ENCODE data around the gene SYF2. TPM values are rescaled to one million over a fixed set of nuclear protein-coding genes. Genes with fewer than 3 reads are reported as not detected.
A peak's percentile ranks its signal among the peaks of the same experiment; 100 is the strongest.
"Not testable (repeated sequence)": the region's sequence is repeated elsewhere in the genome, so short reads cannot be mapped to it uniquely, and the experiment has no call there.

SYF2 gene
- total RNA-seq, 6 experiments from 2014 or later = 11.0 to 21.8 (median 16.8) TPM

DNA sequence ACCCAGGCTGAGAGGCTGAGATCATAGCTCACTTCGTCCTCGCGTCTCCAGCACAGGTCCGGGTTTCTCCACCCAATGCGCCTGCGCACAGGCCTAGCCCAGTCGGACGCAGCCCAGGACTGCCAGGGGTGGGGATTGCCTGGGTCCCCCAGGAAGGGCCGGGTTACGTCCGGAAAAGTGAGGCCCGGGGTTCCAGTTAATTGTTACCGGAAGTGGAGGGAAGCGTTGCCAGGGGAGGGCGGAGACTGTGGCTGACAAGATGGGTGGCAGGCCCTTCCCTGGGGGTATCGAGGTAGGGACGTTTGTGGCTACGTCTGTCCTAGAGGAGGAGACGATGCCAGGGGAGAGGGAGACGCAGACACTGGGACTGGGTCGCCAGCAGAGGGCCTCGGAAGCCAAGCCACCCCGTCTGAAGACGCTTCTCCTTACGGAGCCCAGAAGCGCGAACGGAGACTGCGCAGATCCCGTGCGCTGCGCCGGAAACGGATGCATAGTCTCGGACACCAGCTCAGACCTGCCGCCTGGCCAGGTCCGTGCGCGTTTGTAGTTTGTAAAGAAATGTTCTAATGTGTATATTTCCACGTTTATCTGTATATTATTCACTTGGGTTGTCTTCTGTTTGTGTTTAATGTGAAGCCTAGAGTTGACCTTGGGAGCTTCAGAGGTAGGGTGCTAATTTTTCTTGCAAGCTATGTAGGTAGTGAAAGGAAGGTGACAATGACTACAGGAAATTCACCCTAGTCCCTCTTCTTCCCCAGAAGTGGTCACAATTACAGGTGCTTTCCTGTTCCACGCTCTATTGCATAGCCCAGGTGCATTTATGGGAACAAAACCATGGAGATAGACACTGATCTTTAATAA is 7.6 kb upstream of the SYF2 start:
- DNase-seq (peak; percentile 94 to 96 (median 96)), ATAC-seq (peak; percentile 90 to 96 (median 92))
- Histone ChIP-seq H3K27ac (peak overlapping the region; percentile 81 to 86 (median 81)), H3K36me3 (peaks cover 3 to 38% (median 23%) of the 10 kb centered on the region in 4 donors), H3K4me1 (peaks cover 0 to 24% (median 11%) of the 10 kb centered on the region in 4 donors), H3K9me3 (no peaks in the 10 kb centered on the region), H3K4me3 (peak overlapping the region; percentile 52 to 64 (median 64)), H3K27me3 (no peaks in the 10 kb centered on the region)
- intact Hi-C loops (cut with DNase I) = no loop called here
- peak; percentile 64 for TF ChIP-seq POLR2A (IDR thresholded peaks at IDR 0.05)
- TF ChIP-seq, protein P1, sequence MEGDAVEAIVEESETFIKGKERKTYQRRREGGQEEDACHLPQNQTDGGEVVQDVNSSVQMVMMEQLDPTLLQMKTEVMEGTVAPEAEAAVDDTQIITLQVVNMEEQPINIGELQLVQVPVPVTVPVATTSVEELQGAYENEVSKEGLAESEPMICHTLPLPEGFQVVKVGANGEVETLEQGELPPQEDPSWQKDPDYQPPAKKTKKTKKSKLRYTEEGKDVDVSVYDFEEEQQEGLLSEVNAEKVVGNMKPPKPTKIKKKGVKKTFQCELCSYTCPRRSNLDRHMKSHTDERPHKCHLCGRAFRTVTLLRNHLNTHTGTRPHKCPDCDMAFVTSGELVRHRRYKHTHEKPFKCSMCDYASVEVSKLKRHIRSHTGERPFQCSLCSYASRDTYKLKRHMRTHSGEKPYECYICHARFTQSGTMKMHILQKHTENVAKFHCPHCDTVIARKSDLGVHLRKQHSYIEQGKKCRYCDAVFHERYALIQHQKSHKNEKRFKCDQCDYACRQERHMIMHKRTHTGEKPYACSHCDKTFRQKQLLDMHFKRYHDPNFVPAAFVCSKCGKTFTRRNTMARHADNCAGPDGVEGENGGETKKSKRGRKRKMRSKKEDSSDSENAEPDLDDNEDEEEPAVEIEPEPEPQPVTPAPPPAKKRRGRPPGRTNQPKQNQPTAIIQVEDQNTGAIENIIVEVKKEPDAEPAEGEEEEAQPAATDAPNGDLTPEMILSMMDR (IDR thresholded peaks at IDR 0.05) = peak; percentile 44 to 51 (median 46)
- WGBS (ENCODE audit: insufficient coverage, low coverage, low lambda C conversion rate, missing lambda C conversion rate) = under 1% methylated on average over 35 of the region's 41 CpGs

DNA sequence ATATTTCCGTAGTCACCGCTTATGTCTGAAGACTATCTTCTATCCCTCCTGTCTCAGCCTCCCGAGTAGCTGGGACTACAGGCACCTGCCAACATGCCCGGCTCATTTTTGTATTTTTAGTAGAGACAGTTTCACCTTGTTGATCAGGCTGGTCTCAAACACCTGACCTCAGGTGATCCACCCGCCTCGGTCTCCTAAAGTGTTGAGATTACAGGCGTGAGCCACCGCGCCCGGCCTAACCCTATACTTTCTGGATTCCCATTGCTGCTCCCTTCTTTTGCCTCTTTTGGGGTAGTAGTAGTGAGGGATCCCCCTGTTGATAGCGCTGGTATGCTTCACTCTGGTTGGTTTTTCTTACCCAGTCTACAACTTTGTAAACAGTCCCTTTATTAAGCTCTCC is 5.7 kb upstream of the SYF2 start:
- WGBS (ENCODE audit: insufficient coverage, low coverage, low lambda C conversion rate, missing lambda C conversion rate) = 93% methylated on average over 9 of the region's 11 CpGs

DNA sequence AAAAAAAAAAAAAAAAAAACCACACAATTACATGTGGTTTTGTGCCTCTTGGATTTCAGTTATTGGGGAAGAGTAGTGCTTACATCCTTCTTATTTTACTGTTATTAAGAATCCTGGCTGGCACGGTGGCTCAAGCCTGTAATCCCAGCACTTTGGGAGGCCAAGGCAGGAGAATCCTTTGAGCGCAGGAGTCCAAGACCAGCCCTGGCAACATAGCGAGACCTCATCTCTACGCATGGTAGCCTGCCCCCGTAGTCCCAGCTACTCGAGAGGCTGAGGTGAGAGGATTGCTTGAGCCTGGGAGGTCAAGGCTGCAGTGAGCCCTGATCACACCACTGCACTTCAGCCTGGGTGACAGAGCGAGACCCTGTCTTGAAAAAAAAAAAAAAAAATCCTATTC is 4.0 kb upstream of the SYF2 start:
- 76% methylated on average over 4 of the region's 7 CpGs for WGBS (ENCODE audit: insufficient coverage, low coverage, low lambda C conversion rate, missing lambda C conversion rate)
- H3K4me1 ChIP-seq = peaks cover 0 to 23% (median 6%) of the 10 kb centered on the region in 4 donors
- not testable (repeated sequence) for H3K36me3 ChIP-seq

More for the DNA sequence above, 5.7 kb upstream of the SYF2 start:
- no peaks in the 10 kb centered on the region for H3K27me3 ChIP-seq
- intact Hi-C loops (cut with DNase I) = no loop called here
- ATAC-seq (no peak), DNase-seq (no peak)
- H3K4me1 ChIP-seq = peaks cover 0 to 19% (median 6%) of the 10 kb centered on the region in 4 donors
- H3K36me3 ChIP-seq = peaks cover 0 to 20% (median 9%) of the 10 kb centered on the region in 4 donors
- H3K9me3 ChIP-seq = no peaks in the 10 kb centered on the region
- TF ChIP-seq POLR2A (IDR thresholded peaks at IDR 0.05) = no peak
- TF ChIP-seq, protein P1 (IDR thresholded peaks at IDR 0.05) = no peak
- no peak overlapping the region for H3K4me3 ChIP-seq
- no peak overlapping the region for H3K27ac ChIP-seq

DNA sequence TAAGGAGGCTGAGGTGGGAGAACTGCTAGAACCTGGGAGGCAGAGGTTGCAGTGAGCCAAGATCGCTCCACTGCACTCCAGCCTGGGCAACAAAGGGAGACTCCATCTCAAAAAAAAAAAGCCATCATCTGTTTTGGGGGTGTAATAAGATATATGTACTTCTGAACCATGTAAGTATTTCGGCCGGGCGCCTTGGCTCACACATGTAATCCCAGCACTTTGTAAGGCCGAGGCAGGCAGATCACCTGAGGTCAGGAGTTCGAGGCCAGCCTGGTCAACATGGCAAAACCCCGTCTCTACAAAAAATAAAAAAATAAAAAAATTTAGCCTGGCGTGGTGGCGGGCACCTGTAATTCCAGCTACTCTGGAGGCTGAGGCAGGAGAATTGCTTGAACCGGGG is 3.1 kb upstream of the SYF2 start:
- H3K36me3 ChIP-seq; ATAC-seq; intact Hi-C loops (cut with DNase I); H3K9me3 ChIP-seq; DNase-seq; H3K27ac ChIP-seq; H3K27me3 ChIP-seq; H3K4me3 ChIP-seq: not testable (repeated sequence)
- WGBS (ENCODE audit: insufficient coverage, low coverage, low lambda C conversion rate, missing lambda C conversion rate) = 94% methylated on average over 10 of the region's 10 CpGs
- peaks cover 0 to 20% (median 1%) of the 10 kb centered on the region in 4 donors for H3K4me1 ChIP-seq

More for the DNA sequence above, 4.0 kb upstream of the SYF2 start:
- ATAC-seq; H3K9me3 ChIP-seq; intact Hi-C loops (cut with DNase I); DNase-seq; H3K27ac ChIP-seq; H3K4me3 ChIP-seq; H3K27me3 ChIP-seq: not testable (repeated sequence)

DNA sequence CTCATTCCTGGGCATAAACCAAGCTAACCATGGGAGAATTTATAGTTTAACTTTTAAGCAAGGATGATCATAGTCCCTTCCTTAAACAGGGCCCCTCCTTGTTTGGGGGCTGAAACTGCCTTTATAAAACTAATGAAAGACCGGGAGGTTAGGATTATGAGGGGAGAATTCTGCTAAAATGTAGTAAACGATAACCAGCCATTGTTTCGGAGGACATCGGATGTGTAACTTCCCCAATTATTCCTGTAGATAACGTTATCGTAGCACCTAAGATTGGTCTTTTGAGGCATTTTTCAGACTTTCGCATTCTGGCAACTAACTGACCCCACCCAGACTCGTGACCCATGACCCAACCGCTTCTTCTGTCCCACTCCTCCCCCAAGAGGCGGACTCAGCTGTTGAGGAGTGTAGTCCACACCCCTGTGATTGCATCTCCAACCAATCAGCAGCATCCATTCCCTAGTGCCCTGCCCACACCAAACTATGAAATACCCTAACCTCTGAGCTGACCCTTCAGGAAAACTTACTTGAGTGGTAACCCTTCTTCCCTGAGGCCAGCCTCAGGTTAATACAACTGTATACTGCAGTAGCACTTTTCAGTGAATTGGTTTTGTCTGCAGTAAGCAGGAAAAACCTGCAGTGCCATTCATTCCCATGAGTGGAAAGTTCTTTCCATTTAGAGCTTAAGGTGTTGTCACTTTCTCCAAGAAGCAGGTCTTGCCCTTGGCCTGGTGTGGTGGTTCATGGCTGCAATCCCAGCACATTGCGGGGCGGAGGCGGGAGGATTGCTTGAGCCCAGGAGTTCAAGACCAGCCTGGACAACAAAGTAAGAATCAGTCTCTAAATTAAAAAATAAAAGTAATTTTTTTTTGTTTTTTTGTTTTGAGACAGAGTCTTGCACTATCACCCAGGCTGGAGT is 823 bp upstream of the SYF2 start:
- intact Hi-C loops (cut with DNase I) = no loop called here
- ATAC-seq (peak; percentile 91 to 96 (median 93)), DNase-seq (peak; percentile 83 to 89 (median 86))
- Histone ChIP-seq H3K36me3 (peaks cover 0 to 27% (median 6%) of the 10 kb centered on the region in 4 donors), H3K4me3 (peak overlapping the region; percentile 73 to 96 (median 95)), H3K4me1 (peaks cover 0 to 10% (median 0%) of the 10 kb centered on the region in 4 donors), H3K27me3 (no peaks in the 10 kb centered on the region), H3K27ac (peak overlapping the region; percentile 86 to 91 (median 86)), H3K9me3 (no peaks in the 10 kb centered on the region)
- WGBS (ENCODE audit: insufficient coverage, low coverage, low lambda C conversion rate, missing lambda C conversion rate) = 23% methylated on average over 13 of the region's 13 CpGs
- TF ChIP-seq, protein P1 (IDR thresholded peaks at IDR 0.05) = no peak
- TF ChIP-seq POLR2A (IDR thresholded peaks at IDR 0.05) = no peak
